HL-60/S4 treated with phorbol 12-myristate 13-acetate at 8.2 ng/mL for 4 days and 3 days (cell line): ENCODE data around the gene TRANK1.

Experiments used
- in situ Hi-C: fragments of 300-500 bp; cut with MboI; formaldehyde crosslinking; loops from 2 replicates; pipeline ENCODE4 v1.15.0; 2022; ENCODE audit warnings: low sequenced_read_pairs

The TRANK1 gene

GRCh38 chr3:36811768-36812167 lies 133.1 kb downstream of the TRANK1 start:
- in situ Hi-C loops = no loop called here

- in situ Hi-C loops = no loop called here
These were observed 140.4 kb downstream of the TRANK1 start for GRCh38 chr3:36804295-36805055.

- in situ Hi-C loops = no loop called here
These were observed 141.6 kb downstream of the TRANK1 start for GRCh38 chr3:36803091-36803791.

GRCh38 chr3:36800533-36801116 lies 144.2 kb downstream of the TRANK1 start:
- in situ Hi-C loops = no loop called here

GRCh38 chr3:36796881-36797280 lies 148.0 kb downstream of the TRANK1 start:
- in situ Hi-C loops = no loop called here

GRCh38 chr3:36796161-36796560 lies 148.7 kb downstream of the TRANK1 start:
- in situ Hi-C loops = no loop called here

GRCh38 chr3:36795622-36796021 lies 149.2 kb downstream of the TRANK1 start:
- in situ Hi-C loops = no loop called here

- in situ Hi-C loops = no loop called here
These were observed 152.5 kb downstream of the TRANK1 start for GRCh38 chr3:36792342-36792741.

- in situ Hi-C loops = no loop called here
These were observed 154.1 kb downstream of the TRANK1 start for GRCh38 chr3:36790765-36791164.

- in situ Hi-C loops = no loop called here
These were observed 157.6 kb downstream of the TRANK1 start for GRCh38 chr3:36786921-36787890.

- in situ Hi-C loops = no loop called here
These were observed 160.7 kb downstream of the TRANK1 start for GRCh38 chr3:36784138-36784635.

- in situ Hi-C loops = no loop called here
These were observed 167.2 kb downstream of the TRANK1 start for GRCh38 chr3:36777424-36778218.
